ENCODE data around the gene GAS1.

GRCh38 chr9:86924206-86924605 lies 23.1 kb downstream of the GAS1 start:
- no peak for TF ChIP-seq CTCF (IDR thresholded peaks at IDR 0.05)
- TF ChIP-seq EP300 (IDR thresholded peaks at IDR 0.05; ENCODE audit: low read depth) = no peak
- TF ChIP-seq POLR2A (IDR thresholded peaks at IDR 0.05) = no peak
- TF ChIP-seq POLR2AphosphoS5 (IDR thresholded peaks at IDR 0.05) = no peak

Data from transverse colon (tissue), 4 donors.